GM23248 (cell line): ENCODE measurements around the gene PRELP.

Source experiments
- EZH2 ChIP-seq: fragments of 200-600 bp; sonication (generic); IDR thresholded peaks from 2 replicates; pipeline ENCODE4 v1.6.1; 2018; ENCODE audit warnings: antibody characterized with exemption, mild to moderate bottlenecking; ENCODE audit not compliant: insufficient read depth, poor library complexity, severe bottlenecking
- EZH2phosphoT487 ChIP-seq: fragments of 200-600 bp; sonication (generic); IDR thresholded peaks from 2 replicates; pipeline ENCODE4 v1.6.1; 2018; ENCODE audit warnings: antibody characterized with exemption, moderate library complexity, mild to moderate bottlenecking, low read depth; ENCODE audit not compliant: insufficient read depth

DNA sequence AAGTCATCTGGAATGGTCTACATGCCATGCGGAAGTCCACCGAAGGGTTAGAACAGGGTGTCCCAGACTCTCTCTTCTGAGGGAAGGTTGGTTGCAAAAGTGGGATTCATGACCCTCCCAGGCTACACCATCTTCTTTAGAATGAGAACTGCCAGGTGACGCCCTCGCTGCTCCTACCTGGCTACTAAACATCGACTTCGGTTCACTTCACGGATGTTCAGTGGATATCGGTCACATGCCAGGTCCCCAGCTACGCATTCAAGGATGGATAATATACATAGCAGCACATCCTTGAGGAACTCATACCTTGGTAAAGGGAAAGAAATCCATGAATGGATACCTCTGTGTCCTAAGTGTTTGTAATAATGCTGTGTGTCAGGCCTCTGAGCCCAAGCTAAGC lies 15.0 kb downstream of the PRELP start:
- no peak for TF ChIP-seq EZH2phosphoT487
- no peak for TF ChIP-seq EZH2
